ENCODE measurements around the gene SBF1.

Gene SBF1

DNA sequence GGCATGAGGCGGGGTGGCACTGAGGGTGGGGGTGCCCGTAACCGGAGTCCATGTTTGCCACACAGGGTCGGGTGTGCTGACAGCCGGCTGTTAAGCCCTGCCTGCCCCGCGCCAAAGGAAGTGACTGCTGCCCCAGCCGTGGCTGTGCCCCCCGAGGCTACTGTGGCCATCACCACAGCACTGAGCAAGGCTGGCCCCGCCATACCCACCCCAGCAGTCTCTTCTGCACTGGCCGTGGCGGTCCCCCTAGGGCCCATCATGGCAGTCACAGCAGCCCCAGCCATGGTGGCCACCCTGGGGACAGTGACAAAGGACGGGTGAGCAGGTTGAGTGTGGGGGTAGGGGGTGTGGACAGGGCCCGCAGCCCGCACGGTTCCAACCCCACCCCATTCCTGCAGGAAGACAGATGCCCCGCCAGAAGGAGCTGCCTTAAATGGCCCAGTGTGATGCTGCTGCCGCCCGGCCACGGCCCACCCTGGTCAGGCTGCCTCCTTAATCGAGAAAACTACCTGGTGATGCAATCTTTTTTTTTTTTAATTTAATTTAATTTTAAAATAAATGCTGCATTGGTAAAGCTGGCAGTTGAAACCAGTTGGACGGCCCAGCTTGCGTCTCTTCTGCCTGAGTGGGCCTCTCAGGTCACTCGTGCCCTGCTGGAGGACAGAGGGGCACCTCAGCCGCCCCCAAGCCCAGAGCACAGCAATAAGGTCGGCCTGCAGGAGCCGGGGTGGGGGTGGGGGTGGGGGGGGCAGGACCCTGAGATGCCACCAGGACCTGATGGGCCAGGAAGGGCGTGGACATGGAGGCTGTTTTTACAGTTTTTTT lies 30.8 kb downstream of the SBF1 start:
- Histone ChIP-seq H2AFZ (ENCODE audit: low read depth, low read length) (no peak overlapping the region), H3K9me3 (ENCODE audit: insufficient read depth, low read length) (no peaks in the 10 kb centered on the region), H3K4me2 (ENCODE audit: low read length) (no peak overlapping the region), H3K79me2 (ENCODE audit: low read length) (no peaks in the 10 kb centered on the region), H3K4me1 (ENCODE audit: low read length) (no peaks in the 10 kb centered on the region), H3K27me3 (ENCODE audit: low read depth, low read length) (no peaks in the 10 kb centered on the region), H3K9ac (ENCODE audit: low read length) (no peak overlapping the region), H3K27ac (ENCODE audit: low read length) (no peak overlapping the region), H3K4me3 (ENCODE audit: low read length) (no peak overlapping the region), H4K20me1 (ENCODE audit: insufficient read depth, low read length) (no peaks in the 10 kb centered on the region), H3K36me3 (replicated peaks; ENCODE audit: low read depth, low read length) (no peaks in the 10 kb centered on the region)
- TF ChIP-seq CTCF (IDR thresholded peaks at IDR 0.05; ENCODE audit: low read depth, low read length): no peak
- TF ChIP-seq EZH2phosphoT487 (IDR thresholded peaks at IDR 0.05; ENCODE audit: low read depth): no peak

DNA sequence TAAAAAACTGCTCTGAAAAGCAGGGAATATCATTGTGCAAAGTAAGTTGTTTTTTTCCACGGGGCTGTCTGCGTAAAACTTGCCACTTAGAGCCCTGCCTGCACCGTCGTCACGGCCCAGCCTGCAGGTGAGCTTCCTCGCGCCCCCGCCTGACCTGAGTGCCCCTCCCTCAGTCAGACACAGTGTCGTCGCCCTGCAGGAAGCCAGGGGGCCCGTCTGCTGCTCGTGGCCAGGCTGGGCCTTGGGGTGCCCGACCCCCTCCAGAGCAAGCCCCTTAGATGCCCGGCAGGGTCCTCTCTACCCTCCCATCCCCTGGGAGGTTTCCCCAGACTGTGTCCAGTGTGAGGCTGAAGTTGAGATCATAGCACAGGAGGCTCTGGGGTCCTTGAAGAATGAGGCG lies 31.6 kb downstream of the SBF1 start:
- Histone ChIP-seq H3K4me2 (ENCODE audit: low read length) (no peak overlapping the region), H4K20me1 (ENCODE audit: insufficient read depth, low read length) (no peaks in the 10 kb centered on the region), H3K4me3 (ENCODE audit: low read length) (no peak overlapping the region), H3K27ac (ENCODE audit: low read length) (no peak overlapping the region), H3K27me3 (ENCODE audit: low read depth, low read length) (no peaks in the 10 kb centered on the region), H3K79me2 (ENCODE audit: low read length) (no peaks in the 10 kb centered on the region), H2AFZ (ENCODE audit: low read depth, low read length) (no peak overlapping the region), H3K9me3 (ENCODE audit: insufficient read depth, low read length) (no peaks in the 10 kb centered on the region), H3K36me3 (replicated peaks; ENCODE audit: low read depth, low read length) (no peaks in the 10 kb centered on the region), H3K9ac (ENCODE audit: low read length) (no peak overlapping the region), H3K4me1 (ENCODE audit: low read length) (no peaks in the 10 kb centered on the region)
- TF ChIP-seq EZH2phosphoT487 (IDR thresholded peaks at IDR 0.05; ENCODE audit: low read depth): no peak
- no peak for TF ChIP-seq CTCF (IDR thresholded peaks at IDR 0.05; ENCODE audit: low read depth, low read length)

GRCh38 chr22:50441428-50441993 lies 33.3 kb downstream of the SBF1 start:
- no peak overlapping the region for H3K27ac ChIP-seq (ENCODE audit: low read length)
- TF ChIP-seq EZH2phosphoT487 (IDR thresholded peaks at IDR 0.05; ENCODE audit: low read depth): no peak
- no peak for TF ChIP-seq CTCF (IDR thresholded peaks at IDR 0.05; ENCODE audit: low read depth, low read length)
- no peak overlapping the region for H2AFZ ChIP-seq (ENCODE audit: low read depth, low read length)
- no peaks in the 10 kb centered on the region for H3K9me3 ChIP-seq (ENCODE audit: insufficient read depth, low read length)
- no peaks in the 10 kb centered on the region for H3K36me3 ChIP-seq (replicated peaks; ENCODE audit: low read depth, low read length)
- no peak overlapping the region for H3K4me2 ChIP-seq (ENCODE audit: low read length)
- H3K27me3 ChIP-seq (ENCODE audit: low read depth, low read length): no peaks in the 10 kb centered on the region
- H3K4me1 ChIP-seq (ENCODE audit: low read length): no peaks in the 10 kb centered on the region
- no peaks in the 10 kb centered on the region for H4K20me1 ChIP-seq (ENCODE audit: insufficient read depth, low read length)
- no peak overlapping the region for H3K4me3 ChIP-seq (ENCODE audit: low read length)
- no peak overlapping the region for H3K9ac ChIP-seq (ENCODE audit: low read length)
- no peaks in the 10 kb centered on the region for H3K79me2 ChIP-seq (ENCODE audit: low read length)

GRCh38 chr22:50440544-50441249 lies 34.1 kb downstream of the SBF1 start:
- H3K9me3 ChIP-seq (ENCODE audit: insufficient read depth, low read length): no peaks in the 10 kb centered on the region
- no peak overlapping the region for H3K4me3 ChIP-seq (ENCODE audit: low read length)
- H3K4me1 ChIP-seq (ENCODE audit: low read length): no peaks in the 10 kb centered on the region
- H3K36me3 ChIP-seq (replicated peaks; ENCODE audit: low read depth, low read length): no peaks in the 10 kb centered on the region
- no peaks in the 10 kb centered on the region for H4K20me1 ChIP-seq (ENCODE audit: insufficient read depth, low read length)
- H2AFZ ChIP-seq (ENCODE audit: low read depth, low read length): no peak overlapping the region
- H3K4me2 ChIP-seq (ENCODE audit: low read length): no peak overlapping the region
- TF ChIP-seq EZH2phosphoT487 (IDR thresholded peaks at IDR 0.05; ENCODE audit: low read depth) (no peak), CTCF (IDR thresholded peaks at IDR 0.05; ENCODE audit: low read depth, low read length) (no peak)
- H3K9ac ChIP-seq (ENCODE audit: low read length): no peak overlapping the region
- H3K27me3 ChIP-seq (ENCODE audit: low read depth, low read length): no peaks in the 10 kb centered on the region
- no peak overlapping the region for H3K27ac ChIP-seq (ENCODE audit: low read length)
- no peaks in the 10 kb centered on the region for H3K79me2 ChIP-seq (ENCODE audit: low read length)
